ENCODE measurements around the gene USP22.
"Not testable (repeated sequence)": the region's sequence is repeated elsewhere in the genome, so short reads cannot be mapped to it uniquely, and the experiment has no call there.

USP22 gene

GRCh38 chr17:20983359-20983637 lies 59.5 kb downstream of the USP22 start:
- DNase-seq, result no peak

- no peak for DNase-seq
These were observed 60.0 kb downstream of the USP22 start for GRCh38 chr17:20982589-20983358.

GRCh38 chr17:20981046-20981920 lies 61.5 kb downstream of the USP22 start:
- no peak for DNase-seq

- DNase-seq, result no peak
These were observed 63.1 kb downstream of the USP22 start for GRCh38 chr17:20979792-20980083.

- not testable (repeated sequence) for DNase-seq
These were observed 63.6 kb downstream of the USP22 start for GRCh38 chr17:20979007-20979791.

GRCh38 chr17:20977609-20978253 lies 65.1 kb downstream of the USP22 start:
- not testable (repeated sequence) for DNase-seq

GRCh38 chr17:20975566-20975965 lies 67.2 kb downstream of the USP22 start:
- DNase-seq, result no peak

- DNase-seq, result no peak
These were observed 72.5 kb downstream of the USP22 start for GRCh38 chr17:20970329-20970728.

- DNase-seq, result no peak
These were observed 73.7 kb downstream of the USP22 start for GRCh38 chr17:20968913-20969616.

- DNase-seq, result no peak
These were observed 75.0 kb downstream of the USP22 start for GRCh38 chr17:20967776-20968175.

- no peak for DNase-seq
These were observed 75.9 kb downstream of the USP22 start for GRCh38 chr17:20966870-20967269.

GRCh38 chr17:20965492-20965891 lies 77.3 kb downstream of the USP22 start:
- no peak for DNase-seq

- no peak for DNase-seq
These were observed 81.2 kb downstream of the USP22 start for GRCh38 chr17:20961586-20961985.

GRCh38 chr17:20960871-20961270 lies 81.9 kb downstream of the USP22 start:
- no peak for DNase-seq

GRCh38 chr17:20955427-20956323 lies 87.1 kb downstream of the USP22 start:
- DNase-seq, result no peak

- no peak for DNase-seq
These were observed 88.0 kb downstream of the USP22 start for GRCh38 chr17:20954794-20955193.

GRCh38 chr17:20952183-20952582 lies 90.6 kb downstream of the USP22 start:
- DNase-seq, result peak; percentile 89
